Measurements from ENCODE around the gene JAZF1. TPM values are rescaled to one million over a fixed set of nuclear protein-coding genes. Genes with fewer than 3 reads are reported as not detected.

Gene JAZF1
- total RNA-seq, 1 experiment from 2014 or later, result 14.2 TPM

DNA sequence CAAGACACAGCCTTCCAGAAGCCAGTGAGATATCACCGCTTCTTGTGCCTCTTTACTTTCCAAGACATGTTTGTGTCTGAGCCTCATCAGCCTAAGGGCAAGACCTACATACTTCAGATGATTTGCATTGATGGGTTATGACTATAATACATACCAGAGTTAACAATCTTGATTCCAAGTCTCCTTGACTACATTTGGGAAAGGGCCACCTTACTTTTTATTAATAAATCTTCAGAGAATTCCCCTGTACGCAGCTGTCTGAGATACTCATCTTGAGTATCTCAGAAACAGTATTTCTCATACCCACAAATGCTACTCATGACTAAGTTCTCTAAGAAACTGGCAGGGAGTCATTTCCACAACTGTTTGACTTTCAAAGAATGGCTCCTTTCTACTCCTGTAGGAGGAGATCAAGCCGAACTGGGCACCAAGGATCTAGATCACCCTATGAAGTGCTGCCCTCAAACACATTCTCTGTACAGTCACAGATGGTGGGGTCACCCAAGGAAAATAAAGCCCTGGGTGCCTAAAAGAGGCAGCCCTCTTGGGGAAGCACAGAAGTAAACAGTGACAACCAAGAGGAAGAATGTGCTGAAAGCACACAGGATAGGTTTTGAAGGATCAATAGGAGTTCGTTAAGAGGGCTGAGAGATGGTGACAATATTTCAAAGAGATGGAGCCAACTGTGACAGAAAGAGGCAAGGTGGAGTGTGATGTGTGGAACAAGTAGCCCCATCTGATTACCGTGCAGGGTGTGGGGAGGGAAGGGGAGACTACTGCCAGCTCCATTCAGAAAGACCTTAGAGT is 138.9 kb downstream of the JAZF1 start:
- ChIA-PET POLR2A (interaction anchor here (1.0 kb wide), 1 partner anchor 301 kb away, joined by 3 read pairs; no protein-coding TSS in a partner anchor), CTCF (interaction anchor here (0.9 to 1.0 kb wide), 3 partner anchors 14 to 21 kb away, joined by 3 to 4 read pairs (median 3); no protein-coding TSS in a partner anchor)
- peak; percentile 24 for DNase-seq (ENCODE audit: unreplicated experiment)
- H3K27me3 Mint-ChIP-seq (ENCODE audit: insufficient read depth, unreplicated experiment), result no peaks in the 10 kb centered on the region
- peak overlapping the region; percentile 82 for H3K27ac Mint-ChIP-seq (ENCODE audit: low read depth, unreplicated experiment)
- H3K9me3 Mint-ChIP-seq (ENCODE audit: unreplicated experiment), result no peaks in the 10 kb centered on the region
- TF ChIP-seq, protein P1, sequence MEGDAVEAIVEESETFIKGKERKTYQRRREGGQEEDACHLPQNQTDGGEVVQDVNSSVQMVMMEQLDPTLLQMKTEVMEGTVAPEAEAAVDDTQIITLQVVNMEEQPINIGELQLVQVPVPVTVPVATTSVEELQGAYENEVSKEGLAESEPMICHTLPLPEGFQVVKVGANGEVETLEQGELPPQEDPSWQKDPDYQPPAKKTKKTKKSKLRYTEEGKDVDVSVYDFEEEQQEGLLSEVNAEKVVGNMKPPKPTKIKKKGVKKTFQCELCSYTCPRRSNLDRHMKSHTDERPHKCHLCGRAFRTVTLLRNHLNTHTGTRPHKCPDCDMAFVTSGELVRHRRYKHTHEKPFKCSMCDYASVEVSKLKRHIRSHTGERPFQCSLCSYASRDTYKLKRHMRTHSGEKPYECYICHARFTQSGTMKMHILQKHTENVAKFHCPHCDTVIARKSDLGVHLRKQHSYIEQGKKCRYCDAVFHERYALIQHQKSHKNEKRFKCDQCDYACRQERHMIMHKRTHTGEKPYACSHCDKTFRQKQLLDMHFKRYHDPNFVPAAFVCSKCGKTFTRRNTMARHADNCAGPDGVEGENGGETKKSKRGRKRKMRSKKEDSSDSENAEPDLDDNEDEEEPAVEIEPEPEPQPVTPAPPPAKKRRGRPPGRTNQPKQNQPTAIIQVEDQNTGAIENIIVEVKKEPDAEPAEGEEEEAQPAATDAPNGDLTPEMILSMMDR (IDR thresholded peaks at IDR 0.05; ENCODE audit: unreplicated experiment), result no peak
- H3K4me1 Mint-ChIP-seq (ENCODE audit: insufficient read depth, unreplicated experiment), result peaks cover 33% of the 10 kb centered on the region
- peaks cover 10% of the 10 kb centered on the region for H3K36me3 Mint-ChIP-seq (ENCODE audit: insufficient read depth, unreplicated experiment)
- intact Hi-C loops (cut with micrococcal nuclease), result no loop called here
- no peak overlapping the region for H3K4me3 Mint-ChIP-seq (ENCODE audit: unreplicated experiment)
- no TSS peak for BruUV-seq (replicated peaks)

- ChIA-PET CTCF (interaction anchor here (1.0 to 1.8 kb wide), 2 partner anchors 19 to 58 kb away, joined by 3 to 4 read pairs; no protein-coding TSS in a partner anchor), POLR2A (interaction anchor here (0.6 to 2.1 kb wide), 10 partner anchors 10 to 647 kb away, joined by 3 to 12 read pairs (median 4); partner anchors contain the start of genes HIBADH and TAX1BP1)
- BruUV-seq (replicated peaks), result no TSS peak
- no peak for DNase-seq (ENCODE audit: unreplicated experiment)
- Mint-ChIP-seq H3K9me3 (ENCODE audit: unreplicated experiment) (no peaks in the 10 kb centered on the region), H3K27ac (ENCODE audit: low read depth, unreplicated experiment) (peak overlapping the region; percentile 72), H3K36me3 (ENCODE audit: insufficient read depth, unreplicated experiment) (peaks cover 8% of the 10 kb centered on the region), H3K4me3 (ENCODE audit: unreplicated experiment) (no peak overlapping the region), H3K27me3 (ENCODE audit: insufficient read depth, unreplicated experiment) (no peaks in the 10 kb centered on the region), H3K4me1 (ENCODE audit: insufficient read depth, unreplicated experiment) (peaks cover 52% of the 10 kb centered on the region)
- intact Hi-C loops (cut with micrococcal nuclease), result no loop called here
- TF ChIP-seq, protein P1 (IDR thresholded peaks at IDR 0.05; ENCODE audit: unreplicated experiment), result no peak
Measured at GRCh38 chr7:28038175-28038797, 142.3 kb downstream of the JAZF1 start.

GRCh38 chr7:28037220-28038010 is 143.2 kb downstream of the JAZF1 start:
- TF ChIP-seq, protein P1 (IDR thresholded peaks at IDR 0.05; ENCODE audit: unreplicated experiment), result no peak
- ChIA-PET CTCF (interaction anchor here (1.0 to 1.8 kb wide), 2 partner anchors 18 to 59 kb away, joined by 3 to 4 read pairs; no protein-coding TSS in a partner anchor), POLR2A (interaction anchor here (0.6 to 2.1 kb wide), 7 partner anchors 11 to 375 kb away, joined by 3 to 12 read pairs (median 4); partner anchors contain the start of gene HIBADH)
- Mint-ChIP-seq H3K9me3 (ENCODE audit: unreplicated experiment) (no peaks in the 10 kb centered on the region), H3K27ac (ENCODE audit: low read depth, unreplicated experiment) (peak overlapping the region; percentile 72), H3K36me3 (ENCODE audit: insufficient read depth, unreplicated experiment) (peaks cover 5% of the 10 kb centered on the region), H3K4me3 (ENCODE audit: unreplicated experiment) (peak overlapping the region; percentile 12), H3K4me1 (ENCODE audit: insufficient read depth, unreplicated experiment) (peaks cover 58% of the 10 kb centered on the region), H3K27me3 (ENCODE audit: insufficient read depth, unreplicated experiment) (no peaks in the 10 kb centered on the region)
- BruUV-seq (replicated peaks), result no TSS peak
- peak; percentile 93 for DNase-seq (ENCODE audit: unreplicated experiment)
- intact Hi-C loops (cut with micrococcal nuclease), result no loop called here

All from MCF 10A (cell line).